HEK293 (cell line): ENCODE data around the gene GATA2.

Experiments used
- CTCF ChIA-PET: fragments of 350-600 bp; formaldehyde crosslinking; extraction: SDS; loops from one replicate; lab custom pipeline; 2021; ENCODE audit warnings: antibody characterized with exemption; lab: Yijun Ruan, JAX
- POLR2A ChIA-PET: fragments of 300-600 bp; formaldehyde crosslinking; extraction: SDS; loops from one replicate; lab custom pipeline; 2020; ENCODE audit warnings: antibody characterized with exemption, inconsistent platforms; lab: Yijun Ruan, JAX
- H3K27ac ChIP-seq: fragments of 200-500 bp; sonication (Bioruptor generic); 2 replicates; pipeline ENCODE4 v1.5.1; 2014; ENCODE audit warnings: low read depth, low read length, control low read depth, inconsistent platforms; ENCODE audit errors: extremely low read depth
- H3K36me3 ChIP-seq, 2 experiments: fragments of 200-500 bp in 1 of 2; sonication (Bioruptor generic) in 1 of 2; 1 replicate in 1 of 2; 2 replicates in 1 of 2; pipeline ENCODE4 v1.5.1; 2014 to 2017; ENCODE audit warnings: inconsistent platforms in 2 of 2, low read length in 2 of 2; ENCODE audit not compliant: control insufficient read depth in 2 of 2, insufficient read depth in 1 of 2
- H3K4me1 ChIP-seq: fragments of 200-500 bp; sonication (Bioruptor generic); 2 replicates; pipeline ENCODE4 v1.5.1; 2014; ENCODE audit warnings: mild to moderate bottlenecking, low read length, inconsistent platforms; ENCODE audit not compliant: control insufficient read depth, insufficient read depth
- H3K4me3 ChIP-seq: 2 replicates; pipeline ENCODE4 v1.5.1; 2011; ENCODE audit warnings: low read depth, mild to moderate bottlenecking, control low read depth, low read length, moderate library complexity
- H3K9me3 ChIP-seq: fragments of 200-500 bp; sonication (Bioruptor generic); 2 replicates; pipeline ENCODE4 v1.5.1; 2014; ENCODE audit warnings: low read depth, low read length, inconsistent platforms; ENCODE audit not compliant: control insufficient read depth, insufficient read depth
- AEBP2 ChIP-seq: fragments of 450-650 bp; formaldehyde crosslinking; IDR thresholded peaks from 2 replicates; pipeline ENCODE4 v1.5.1; 2016; ENCODE audit warnings: missing biosample characterization, missing genetic modification characterization, borderline replicate concordance
- BCL11B ChIP-seq: fragments of 450-650 bp; formaldehyde crosslinking; IDR thresholded peaks from 2 replicates; pipeline ENCODE4 v1.5.1; 2016; ENCODE audit warnings: low read depth, missing biosample characterization, missing genetic modification characterization
- PRDM2 ChIP-seq: fragments of 450-650 bp; formaldehyde crosslinking; IDR thresholded peaks from 2 replicates; pipeline ENCODE4 v1.5.1; 2016; ENCODE audit warnings: missing biosample characterization, missing genetic modification characterization, borderline replicate concordance
- YY1 ChIP-seq: fragments of 450-650 bp; formaldehyde crosslinking; IDR thresholded peaks from 2 replicates; pipeline ENCODE4 v1.5.1; 2018; ENCODE audit warnings: missing biosample characterization, missing genetic modification characterization
- ZNF132 ChIP-seq: fragments of 450-650 bp; formaldehyde crosslinking; IDR thresholded peaks from 2 replicates; pipeline ENCODE4 v1.5.1; 2017; ENCODE audit warnings: missing biosample characterization, missing genetic modification characterization, borderline replicate concordance
- ZNF133 ChIP-seq: fragments of 450-650 bp; formaldehyde crosslinking; IDR thresholded peaks from 2 replicates; pipeline ENCODE4 v1.5.1; 2016; ENCODE audit warnings: missing biosample characterization, missing genetic modification characterization
- ZNF223 ChIP-seq: fragments of 450-650 bp; formaldehyde crosslinking; IDR thresholded peaks from 2 replicates; pipeline ENCODE4 v1.5.1; 2016; ENCODE audit warnings: missing biosample characterization, missing genetic modification characterization
- ZNF266 ChIP-seq: fragments of 450-650 bp; formaldehyde crosslinking; IDR thresholded peaks from 2 replicates; pipeline ENCODE4 v1.5.1; 2016; ENCODE audit warnings: missing biosample characterization, missing genetic modification characterization, low read depth
- ZNF302 ChIP-seq: fragments of 450-650 bp; formaldehyde crosslinking; IDR thresholded peaks from 2 replicates; pipeline ENCODE4 v1.5.1; 2016; ENCODE audit warnings: missing biosample characterization, missing genetic modification characterization, low read depth
- ZNF324 ChIP-seq: fragments of 450-650 bp; formaldehyde crosslinking; IDR thresholded peaks from 2 replicates; pipeline ENCODE4 v1.5.1; 2016; ENCODE audit warnings: missing biosample characterization, missing genetic modification characterization
- ZNF398 ChIP-seq: fragments of 450-650 bp; formaldehyde crosslinking; IDR thresholded peaks from 2 replicates; pipeline ENCODE4 v1.5.1; 2017; ENCODE audit warnings: missing biosample characterization, missing genetic modification characterization
- ZNF704 ChIP-seq: fragments of 450-650 bp; formaldehyde crosslinking; IDR thresholded peaks from 2 replicates; pipeline ENCODE4 v1.5.1; 2016; ENCODE audit warnings: missing biosample characterization, missing genetic modification characterization
- ZSCAN16 ChIP-seq: fragments of 450-650 bp; formaldehyde crosslinking; IDR thresholded peaks from 2 replicates; pipeline ENCODE4 v1.5.1; 2016; ENCODE audit warnings: missing biosample characterization, missing genetic modification characterization

Gene GATA2

GRCh38 chr3:128432971-128433836 lies 59.8 kb downstream of the GATA2 start:
- ChIA-PET POLR2A (no interaction called here), CTCF (interaction anchor here (0.6 kb wide), 1 partner anchor 363 kb away, joined by 3 read pairs; no protein-coding TSS in a partner anchor)
- TF ChIP-seq BCL11B (tag by site-specific recombination) (no peak), ZNF302 (tag by site-specific recombination) (no peak), PRDM2 (no peak), ZNF132 (tag by site-specific recombination) (no peak), ZNF266 (no peak), ZNF133 (tag by site-specific recombination) (no peak), ZNF398 (no peak), YY1 (tag by site-specific recombination) (no peak), ZNF223 (no peak), ZNF324 (no peak), ZSCAN16 (tag by site-specific recombination) (no peak), ZNF704 (tag by site-specific recombination) (no peak), AEBP2 (tag by site-specific recombination) (no peak)
- no peaks in the 10 kb centered on the region for H3K36me3 ChIP-seq
- no peaks in the 10 kb centered on the region for H3K9me3 ChIP-seq
- H3K4me3 ChIP-seq, result no peak overlapping the region
- H3K27ac ChIP-seq, result no peak overlapping the region
- H3K4me1 ChIP-seq, result no peaks in the 10 kb centered on the region
